OCI-LY1 (cell line): Measurements from ENCODE around the gene DUSP9.

Experiments used
- EZH2 ChIP-seq: fragments of 200-600 bp; sonication (generic), shearing (Covaris generic); IDR thresholded peaks from 2 replicates; pipeline ENCODE4 v1.8.0; 2017; ENCODE audit warnings: borderline replicate concordance, mixed run types, mild to moderate bottlenecking, antibody characterized with exemption, low read length, moderate library complexity, mixed read lengths
- TF ChIP-seq, protein P1 (sequence below): fragments of 200-600 bp; sonication (generic), shearing (Covaris generic); IDR thresholded peaks from 2 replicates; pipeline ENCODE4 v1.5.1; 2017; ENCODE audit warnings: mild to moderate bottlenecking, antibody characterized with exemption, low read length, moderate library complexity, mixed read lengths

DNA sequence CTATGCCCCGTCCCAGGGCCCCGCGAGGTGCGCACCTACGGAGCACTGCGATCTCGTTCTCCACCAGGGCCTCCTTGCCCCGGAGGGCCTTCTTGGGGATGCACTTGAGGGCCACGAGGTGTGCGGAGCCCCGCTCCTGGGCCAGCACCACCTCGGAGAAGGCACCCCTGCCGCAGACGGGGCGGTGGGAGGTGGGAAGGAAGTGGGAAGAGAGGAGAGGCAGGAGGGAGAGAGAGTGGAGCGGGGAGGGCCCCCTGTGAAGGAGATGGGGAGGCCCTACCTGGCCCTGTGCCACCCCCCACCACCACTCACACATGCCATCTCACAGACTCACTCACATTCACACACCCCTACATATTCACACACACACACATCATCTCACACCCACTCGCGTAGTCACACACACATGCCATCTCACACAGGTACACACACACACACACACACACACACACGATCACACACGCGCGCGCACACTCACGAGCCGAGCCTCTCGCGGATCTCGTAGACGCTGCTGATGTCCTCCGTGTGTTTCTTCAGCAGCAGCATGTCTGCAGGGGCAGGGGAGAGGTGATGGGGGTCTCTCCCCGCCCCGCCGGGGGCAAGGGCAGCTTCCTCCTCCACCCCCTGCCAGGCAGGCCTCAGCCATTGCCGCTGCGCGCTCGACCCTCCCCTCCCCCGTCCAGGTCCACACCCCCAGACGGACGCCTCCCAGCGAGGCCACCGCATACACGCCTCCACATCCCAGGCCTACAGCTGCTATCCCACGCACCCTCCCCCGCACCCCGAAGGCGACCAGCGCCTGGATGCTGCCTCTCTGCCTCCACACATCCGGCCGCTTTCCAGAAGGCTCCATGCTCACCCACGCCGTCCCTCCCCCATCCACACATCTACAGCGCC is 25.8 kb downstream of the DUSP9 start:
- TF ChIP-seq, protein P1, sequence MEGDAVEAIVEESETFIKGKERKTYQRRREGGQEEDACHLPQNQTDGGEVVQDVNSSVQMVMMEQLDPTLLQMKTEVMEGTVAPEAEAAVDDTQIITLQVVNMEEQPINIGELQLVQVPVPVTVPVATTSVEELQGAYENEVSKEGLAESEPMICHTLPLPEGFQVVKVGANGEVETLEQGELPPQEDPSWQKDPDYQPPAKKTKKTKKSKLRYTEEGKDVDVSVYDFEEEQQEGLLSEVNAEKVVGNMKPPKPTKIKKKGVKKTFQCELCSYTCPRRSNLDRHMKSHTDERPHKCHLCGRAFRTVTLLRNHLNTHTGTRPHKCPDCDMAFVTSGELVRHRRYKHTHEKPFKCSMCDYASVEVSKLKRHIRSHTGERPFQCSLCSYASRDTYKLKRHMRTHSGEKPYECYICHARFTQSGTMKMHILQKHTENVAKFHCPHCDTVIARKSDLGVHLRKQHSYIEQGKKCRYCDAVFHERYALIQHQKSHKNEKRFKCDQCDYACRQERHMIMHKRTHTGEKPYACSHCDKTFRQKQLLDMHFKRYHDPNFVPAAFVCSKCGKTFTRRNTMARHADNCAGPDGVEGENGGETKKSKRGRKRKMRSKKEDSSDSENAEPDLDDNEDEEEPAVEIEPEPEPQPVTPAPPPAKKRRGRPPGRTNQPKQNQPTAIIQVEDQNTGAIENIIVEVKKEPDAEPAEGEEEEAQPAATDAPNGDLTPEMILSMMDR = no peak
- TF ChIP-seq EZH2 = no peak
